Measurements from ENCODE around the gene ZFYVE27.
A peak's percentile ranks its signal among the peaks of the same experiment; 100 is the strongest.

The ZFYVE27 gene

DNA sequence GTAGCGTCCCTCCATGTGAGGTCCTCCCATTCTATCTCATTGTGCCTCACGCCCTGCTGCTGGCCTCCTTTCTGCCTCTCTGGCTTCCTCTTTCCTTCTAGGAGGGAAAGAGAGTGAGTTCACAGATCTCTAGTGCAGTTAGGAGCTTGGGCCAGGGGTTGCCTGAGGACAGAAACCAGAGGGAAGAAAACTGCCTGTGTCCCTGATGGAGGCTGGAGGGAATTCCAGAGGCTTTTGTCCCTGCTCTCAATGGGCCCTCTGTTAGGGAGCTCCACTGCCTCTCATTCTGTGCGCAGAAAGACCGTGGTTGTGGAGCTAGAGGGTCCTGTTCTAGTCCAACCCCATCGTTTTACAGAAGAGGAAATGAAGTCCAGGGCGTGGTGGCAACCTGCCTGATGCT lies 18.8 kb upstream of the ZFYVE27 start:
- peak overlapping the region; percentile 54 for H3K27ac ChIP-seq

DNA sequence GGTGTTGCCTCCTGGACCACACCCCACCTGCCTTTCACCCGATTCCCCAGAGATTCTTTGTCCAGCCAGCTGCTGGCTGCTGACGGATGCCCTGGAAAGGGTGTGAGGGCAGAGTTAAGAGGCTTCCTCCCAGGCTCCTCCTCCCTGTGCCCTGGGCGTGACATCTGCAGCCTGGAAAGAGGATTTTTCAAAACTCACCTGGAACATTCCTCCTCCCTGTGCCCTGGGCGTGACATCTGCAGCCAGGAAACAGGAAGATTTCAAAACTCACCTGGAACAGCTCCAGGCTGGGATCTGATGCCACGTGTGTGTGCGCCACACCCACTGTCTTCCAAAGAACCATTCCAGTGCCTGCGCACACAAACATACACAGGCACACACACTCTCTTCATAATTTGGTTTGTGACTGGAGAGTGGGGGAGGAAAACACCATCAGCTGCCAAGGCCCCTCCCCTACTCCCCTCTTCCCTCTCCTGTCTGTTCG lies 18.2 kb upstream of the ZFYVE27 start:
- TF ChIP-seq ZFX (IDR thresholded peaks at IDR 0.05) = no peak
- TF ChIP-seq, protein P1, sequence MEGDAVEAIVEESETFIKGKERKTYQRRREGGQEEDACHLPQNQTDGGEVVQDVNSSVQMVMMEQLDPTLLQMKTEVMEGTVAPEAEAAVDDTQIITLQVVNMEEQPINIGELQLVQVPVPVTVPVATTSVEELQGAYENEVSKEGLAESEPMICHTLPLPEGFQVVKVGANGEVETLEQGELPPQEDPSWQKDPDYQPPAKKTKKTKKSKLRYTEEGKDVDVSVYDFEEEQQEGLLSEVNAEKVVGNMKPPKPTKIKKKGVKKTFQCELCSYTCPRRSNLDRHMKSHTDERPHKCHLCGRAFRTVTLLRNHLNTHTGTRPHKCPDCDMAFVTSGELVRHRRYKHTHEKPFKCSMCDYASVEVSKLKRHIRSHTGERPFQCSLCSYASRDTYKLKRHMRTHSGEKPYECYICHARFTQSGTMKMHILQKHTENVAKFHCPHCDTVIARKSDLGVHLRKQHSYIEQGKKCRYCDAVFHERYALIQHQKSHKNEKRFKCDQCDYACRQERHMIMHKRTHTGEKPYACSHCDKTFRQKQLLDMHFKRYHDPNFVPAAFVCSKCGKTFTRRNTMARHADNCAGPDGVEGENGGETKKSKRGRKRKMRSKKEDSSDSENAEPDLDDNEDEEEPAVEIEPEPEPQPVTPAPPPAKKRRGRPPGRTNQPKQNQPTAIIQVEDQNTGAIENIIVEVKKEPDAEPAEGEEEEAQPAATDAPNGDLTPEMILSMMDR (conservative IDR thresholded peaks at IDR 0.05) = no peak
- peak overlapping the region; percentile 54 for H3K27ac ChIP-seq

More for the DNA sequence above, 18.8 kb upstream of the ZFYVE27 start:
- TF ChIP-seq, protein P1 (conservative IDR thresholded peaks at IDR 0.05) = no peak
- TF ChIP-seq ZFX (IDR thresholded peaks at IDR 0.05) = no peak

DNA sequence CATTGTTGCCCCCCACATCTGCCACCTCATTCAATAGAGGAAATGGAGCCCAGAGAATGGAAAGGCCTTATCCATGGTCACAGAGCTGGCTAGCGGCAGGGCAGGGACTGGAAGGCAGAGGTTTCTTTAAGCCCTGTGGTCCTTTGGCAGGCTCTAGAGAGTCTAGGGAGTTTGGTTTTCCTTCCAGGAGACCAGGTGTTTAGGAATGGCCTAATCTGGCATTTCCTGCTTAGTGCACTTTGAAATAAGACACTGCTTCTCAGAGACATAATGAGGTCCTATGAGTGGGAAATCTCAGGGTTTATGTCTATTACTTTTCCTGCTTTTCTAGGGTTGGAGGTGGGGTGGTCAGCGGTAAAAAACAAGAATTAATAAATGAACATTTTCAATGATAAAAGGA lies 17.3 kb upstream of the ZFYVE27 start:
- peak overlapping the region; percentile 54; the same call in 1 of the 2 replicates for H3K27ac ChIP-seq
- no peak for TF ChIP-seq ZFX (IDR thresholded peaks at IDR 0.05)
- TF ChIP-seq, protein P1 (conservative IDR thresholded peaks at IDR 0.05) = no peak

DNA sequence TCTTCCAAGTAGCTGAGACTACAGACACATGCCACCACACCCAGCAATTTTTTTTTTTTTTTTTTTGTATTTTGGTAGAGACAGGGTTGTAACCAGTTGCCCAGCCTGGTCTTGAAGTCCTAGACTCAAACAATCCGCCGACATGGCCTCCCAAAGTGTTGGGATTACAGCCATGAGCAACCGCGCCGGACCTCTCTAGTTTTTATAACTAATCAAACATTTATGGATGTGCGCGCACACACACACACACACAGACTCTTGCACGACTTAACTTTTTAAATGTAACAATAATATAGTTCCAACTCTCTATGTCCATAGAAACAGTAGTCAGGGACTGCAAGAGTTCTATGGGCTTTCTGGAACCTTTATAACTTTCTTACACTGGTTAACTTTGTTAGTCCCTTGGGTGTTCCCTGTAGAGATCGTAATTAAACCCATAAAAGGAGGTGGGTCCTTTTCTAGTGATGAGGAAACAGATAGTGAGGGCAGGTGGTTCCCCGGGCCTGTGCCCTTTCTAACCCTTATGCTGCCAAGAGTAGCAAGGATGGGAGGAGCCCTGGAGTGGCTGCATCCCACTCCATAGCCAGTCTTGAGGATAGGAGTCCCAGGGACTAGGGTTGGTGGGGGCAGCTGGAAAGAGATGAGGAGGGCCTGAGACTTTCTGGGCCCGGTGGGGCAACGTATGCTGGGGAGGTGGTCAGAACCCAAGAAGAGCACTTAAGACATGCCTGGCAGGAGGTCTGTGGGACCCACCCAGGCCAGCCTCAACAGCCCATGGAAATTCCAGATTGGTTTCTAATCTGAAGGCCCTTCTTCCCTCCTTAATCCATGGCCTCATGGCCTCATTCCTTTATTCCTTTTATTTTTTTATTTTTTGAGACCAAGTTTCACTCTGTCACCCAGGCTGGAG lies 14.8 kb upstream of the ZFYVE27 start:
- no peak for TF ChIP-seq ZFX (IDR thresholded peaks at IDR 0.05)
- TF ChIP-seq, protein P1 (conservative IDR thresholded peaks at IDR 0.05) = no peak
- H3K27ac ChIP-seq = no peak overlapping the region

DNA sequence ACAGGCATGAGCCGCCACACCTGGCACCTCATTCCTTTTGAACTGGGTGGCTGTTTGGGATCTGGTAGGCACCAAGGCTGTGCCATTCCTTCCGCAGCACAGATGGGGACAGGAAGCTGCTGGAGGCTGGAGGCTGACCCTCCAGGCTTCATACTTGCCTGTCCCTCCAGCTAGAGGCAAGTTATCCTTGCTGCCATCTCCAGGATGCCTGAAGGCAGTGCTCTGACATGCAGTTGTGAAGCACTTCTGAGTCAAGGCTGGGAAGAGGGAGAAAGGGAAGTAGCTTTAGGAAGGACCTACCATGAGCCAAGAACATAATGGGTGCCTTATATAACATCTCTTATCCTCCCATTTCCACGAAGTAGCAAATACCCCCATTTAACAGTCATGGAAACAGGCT lies 13.9 kb upstream of the ZFYVE27 start:
- TF ChIP-seq ZFX (IDR thresholded peaks at IDR 0.05) = no peak
- TF ChIP-seq, protein P1 (conservative IDR thresholded peaks at IDR 0.05) = no peak
- no peak overlapping the region for H3K27ac ChIP-seq

DNA sequence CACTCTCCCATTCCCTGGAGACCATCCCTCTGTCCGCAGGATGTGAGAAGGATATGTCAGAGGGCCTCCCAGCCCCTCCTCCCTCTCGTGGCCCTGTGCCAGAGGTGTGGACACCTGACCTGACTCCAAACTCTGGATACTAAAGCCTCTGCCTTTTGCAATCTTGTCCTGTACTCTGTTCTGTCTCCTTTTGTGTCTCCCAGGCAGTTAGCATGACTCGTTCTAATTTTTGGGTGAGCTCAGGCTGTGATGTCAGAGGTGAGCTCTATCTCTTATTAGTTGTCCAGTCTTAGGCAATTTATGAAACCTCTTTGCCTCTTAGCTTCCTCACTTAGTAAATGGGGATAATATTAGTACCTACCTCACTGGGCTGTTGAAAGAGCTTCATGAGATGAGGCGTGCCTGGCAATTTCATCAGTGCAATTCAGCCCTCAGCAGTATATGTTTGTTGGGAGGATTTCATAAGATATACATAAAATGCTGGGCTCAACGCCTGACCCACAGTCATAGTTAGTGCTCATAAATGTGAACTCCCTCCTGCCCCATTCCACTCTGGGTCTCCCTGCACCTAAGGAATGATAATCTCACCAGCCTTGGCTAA lies 12.5 kb upstream of the ZFYVE27 start:
- TF ChIP-seq, protein P1 (conservative IDR thresholded peaks at IDR 0.05) = no peak
- TF ChIP-seq ZFX (IDR thresholded peaks at IDR 0.05) = no peak
- H3K27ac ChIP-seq = no peak overlapping the region

DNA sequence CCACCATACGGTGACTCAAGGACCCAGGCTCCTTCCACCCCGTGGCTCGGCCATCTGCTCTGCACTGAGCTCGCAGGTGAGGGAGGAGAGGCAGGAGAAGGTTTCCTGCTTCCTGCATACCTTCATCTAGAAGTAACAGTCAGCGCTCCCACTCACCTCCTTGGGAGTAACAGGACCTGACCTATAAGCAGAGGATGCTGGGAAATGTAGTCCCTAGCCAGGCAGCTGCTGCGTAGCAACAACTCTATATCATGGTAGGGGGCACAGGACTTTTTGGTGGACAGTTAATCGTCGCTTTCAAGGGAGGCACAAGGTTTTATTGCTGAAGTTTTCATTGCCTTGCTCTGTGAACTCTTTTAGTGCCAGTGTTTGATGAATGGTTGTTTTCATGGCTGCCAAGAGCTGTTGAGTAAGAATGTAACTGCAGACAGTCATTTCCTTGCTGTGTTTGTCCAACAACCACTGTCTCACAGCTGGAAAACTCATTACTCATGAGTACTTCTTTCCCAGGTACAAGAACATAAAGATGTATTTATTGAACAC lies 10.2 kb upstream of the ZFYVE27 start:
- no peak overlapping the region for H3K27ac ChIP-seq

More for the DNA sequence above, 10.2 kb upstream of the ZFYVE27 start:
- TF ChIP-seq, protein P1 (conservative IDR thresholded peaks at IDR 0.05) = no peak
- no peak for TF ChIP-seq ZFX (IDR thresholded peaks at IDR 0.05)
